NCI-H345 treated with DMSO at 0.1 percent for 48 hours (cell line): ENCODE data around the gene UBN2.
"Not testable (repeated sequence)": the region's sequence is repeated elsewhere in the genome, so short reads cannot be mapped to it uniquely, and the experiment has no call there.

Experiments
- DNase-seq: peaks from one replicate; lab custom pipeline; 2025; ENCODE audit not compliant: unreplicated experiment; lab: John Stamatoyannopoulos, UW

The UBN2 gene

GRCh38 chr7:139230774-139231512 lies at the start of gene UBN2:
Gene UBN2 (plus strand): TSS chr7:139231237. CDS start chr7:139231485, 248 bp downstream.
- peak; percentile 91 for DNase-seq

- no peak for DNase-seq
Observed at GRCh38 chr7:139181404-139181803, 49.6 kb upstream of the UBN2 start.

GRCh38 chr7:139182363-139182762 lies 48.7 kb upstream of the UBN2 start:
- DNase-seq = no peak

GRCh38 chr7:139183251-139183650 lies 47.8 kb upstream of the UBN2 start:
- DNase-seq = no peak

- no peak for DNase-seq
Observed at GRCh38 chr7:139183878-139184338, 47.1 kb upstream of the UBN2 start.

- DNase-seq = no peak
Observed at GRCh38 chr7:139186146-139186545, 44.9 kb upstream of the UBN2 start.

GRCh38 chr7:139189357-139189756 lies 41.7 kb upstream of the UBN2 start:
- DNase-seq = no peak

- no peak for DNase-seq
Observed at GRCh38 chr7:139192014-139192706, 38.9 kb upstream of the UBN2 start.

GRCh38 chr7:139200382-139200781 lies 30.7 kb upstream of the UBN2 start:
- no peak for DNase-seq

- DNase-seq = no peak
Observed at GRCh38 chr7:139203992-139204391, 27.0 kb upstream of the UBN2 start.

- DNase-seq = no peak
Observed at GRCh38 chr7:139205843-139206242, 25.2 kb upstream of the UBN2 start.

GRCh38 chr7:139212133-139212532 lies 18.9 kb upstream of the UBN2 start:
- no peak for DNase-seq

- DNase-seq = not testable (repeated sequence)
Observed at GRCh38 chr7:139213489-139213888, 17.5 kb upstream of the UBN2 start.

- no peak for DNase-seq
Observed at GRCh38 chr7:139218173-139218572, 12.9 kb upstream of the UBN2 start.

GRCh38 chr7:139224219-139224618 lies 6.8 kb upstream of the UBN2 start:
- no peak for DNase-seq

- not testable (repeated sequence) for DNase-seq
Observed at GRCh38 chr7:139224836-139225235, 6.2 kb upstream of the UBN2 start.

GRCh38 chr7:139225286-139226157 lies 5.5 kb upstream of the UBN2 start:
- DNase-seq = not testable (repeated sequence)

GRCh38 chr7:139226158-139226515 lies 4.9 kb upstream of the UBN2 start:
- not testable (repeated sequence) for DNase-seq

- DNase-seq = not testable (repeated sequence)
Observed at GRCh38 chr7:139226988-139227488, 4.0 kb upstream of the UBN2 start.

- DNase-seq = no peak
Observed at GRCh38 chr7:139230023-139230422, 1.0 kb upstream of the UBN2 start.

GRCh38 chr7:139230484-139230773 lies 608 bp upstream of the UBN2 start:
- DNase-seq = no peak
